GM10266 (cell line): Measurements from ENCODE around the gene ZBTB7C.

Experiments
- DNase-seq: peaks from one replicate; pipeline ENCODE4 v3.0.0; 2012; ENCODE audit errors: extremely low spot score
- TF ChIP-seq, protein P1 (sequence below): IDR thresholded peaks from 2 replicates; pipeline ENCODE4 v1.5.1; 2012; ENCODE audit warnings: mild to moderate bottlenecking, low read depth; ENCODE audit not compliant: control insufficient read depth, insufficient read depth; ENCODE audit errors: missing control alignments

Gene ZBTB7C

GRCh38 chr18:48074929-48075706 lies 334.1 kb downstream of the ZBTB7C start:
- TF ChIP-seq, protein P1, sequence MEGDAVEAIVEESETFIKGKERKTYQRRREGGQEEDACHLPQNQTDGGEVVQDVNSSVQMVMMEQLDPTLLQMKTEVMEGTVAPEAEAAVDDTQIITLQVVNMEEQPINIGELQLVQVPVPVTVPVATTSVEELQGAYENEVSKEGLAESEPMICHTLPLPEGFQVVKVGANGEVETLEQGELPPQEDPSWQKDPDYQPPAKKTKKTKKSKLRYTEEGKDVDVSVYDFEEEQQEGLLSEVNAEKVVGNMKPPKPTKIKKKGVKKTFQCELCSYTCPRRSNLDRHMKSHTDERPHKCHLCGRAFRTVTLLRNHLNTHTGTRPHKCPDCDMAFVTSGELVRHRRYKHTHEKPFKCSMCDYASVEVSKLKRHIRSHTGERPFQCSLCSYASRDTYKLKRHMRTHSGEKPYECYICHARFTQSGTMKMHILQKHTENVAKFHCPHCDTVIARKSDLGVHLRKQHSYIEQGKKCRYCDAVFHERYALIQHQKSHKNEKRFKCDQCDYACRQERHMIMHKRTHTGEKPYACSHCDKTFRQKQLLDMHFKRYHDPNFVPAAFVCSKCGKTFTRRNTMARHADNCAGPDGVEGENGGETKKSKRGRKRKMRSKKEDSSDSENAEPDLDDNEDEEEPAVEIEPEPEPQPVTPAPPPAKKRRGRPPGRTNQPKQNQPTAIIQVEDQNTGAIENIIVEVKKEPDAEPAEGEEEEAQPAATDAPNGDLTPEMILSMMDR: no peak

DNA sequence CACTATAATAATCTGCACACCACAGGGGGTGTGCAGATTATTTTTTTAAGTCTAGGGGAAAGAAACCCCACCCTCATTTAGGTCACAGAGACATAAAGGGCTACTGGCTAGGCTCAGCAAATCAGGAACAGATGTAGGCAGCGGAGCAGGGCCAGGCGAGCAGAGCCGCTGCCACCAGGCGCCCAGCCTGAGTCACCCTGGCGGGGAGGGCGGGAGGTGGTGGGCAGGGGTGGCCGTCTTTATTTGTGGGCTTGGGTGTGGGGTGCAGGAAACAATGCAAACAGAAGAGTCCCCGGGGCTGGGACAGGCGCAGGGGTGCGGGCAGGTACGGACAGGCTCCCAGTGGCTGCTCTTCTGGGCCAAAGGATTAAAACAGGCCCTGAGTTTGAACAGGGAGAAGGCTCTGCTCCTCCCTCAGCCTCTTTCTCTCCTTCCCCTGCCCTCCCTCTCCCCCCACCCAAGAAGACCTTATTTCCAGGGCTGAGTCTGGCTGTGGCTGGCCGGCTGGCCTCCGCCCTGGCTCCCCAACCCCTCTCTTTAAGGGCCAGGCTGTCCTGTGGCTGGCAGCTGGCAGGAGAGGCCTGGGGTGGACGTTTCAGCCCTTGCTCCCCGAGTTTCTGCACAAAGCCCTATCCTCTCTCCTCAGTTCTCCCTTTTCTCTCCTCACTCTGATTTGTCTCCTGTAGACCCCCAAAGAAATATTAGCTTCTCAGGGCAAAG lies 335.8 kb downstream of the ZBTB7C start:
- TF ChIP-seq, protein P1: no peak
- DNase-seq: no peak

More at GRCh38 chr18:48074929-48075706, 334.1 kb downstream of the ZBTB7C start:
- DNase-seq: no peak

DNA sequence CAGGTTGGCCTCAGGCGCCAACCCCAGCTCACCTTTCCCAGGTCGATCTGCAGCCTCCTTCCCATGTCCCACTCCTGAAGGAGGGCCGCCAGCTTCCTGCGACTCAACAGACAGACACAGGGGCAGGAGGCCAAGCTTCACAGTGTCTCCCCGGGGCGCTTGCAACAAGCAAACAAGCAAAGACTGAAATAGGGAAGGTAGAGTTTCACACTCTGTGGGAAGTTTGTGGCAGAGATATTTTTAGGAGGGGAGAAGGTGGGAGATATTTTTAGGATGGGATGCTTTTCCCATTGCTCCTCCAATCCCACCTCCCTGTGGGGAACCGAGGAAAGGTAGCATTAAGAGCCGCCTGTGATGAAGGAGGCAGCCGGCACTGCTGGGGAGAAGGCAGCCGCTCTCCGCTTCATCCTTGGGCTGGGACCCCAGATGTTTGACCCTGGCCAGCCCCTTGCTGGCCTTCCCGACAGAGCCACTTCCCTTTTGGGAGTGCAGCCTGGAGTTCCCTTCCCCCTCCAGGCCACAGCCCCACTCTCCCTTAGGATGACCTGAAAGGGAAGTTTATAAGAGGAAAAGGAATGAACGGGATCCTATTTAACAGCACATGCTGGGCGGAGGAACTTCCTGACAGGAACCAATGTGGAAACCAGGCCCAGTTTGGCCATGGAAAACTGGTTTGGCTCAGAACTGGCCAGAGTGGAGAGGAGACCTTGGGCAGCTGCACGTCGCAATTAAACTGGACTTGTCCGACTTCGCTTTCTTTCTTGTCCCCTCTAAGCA lies 336.6 kb downstream of the ZBTB7C start:
- TF ChIP-seq, protein P1: no peak
- no peak for DNase-seq

DNA sequence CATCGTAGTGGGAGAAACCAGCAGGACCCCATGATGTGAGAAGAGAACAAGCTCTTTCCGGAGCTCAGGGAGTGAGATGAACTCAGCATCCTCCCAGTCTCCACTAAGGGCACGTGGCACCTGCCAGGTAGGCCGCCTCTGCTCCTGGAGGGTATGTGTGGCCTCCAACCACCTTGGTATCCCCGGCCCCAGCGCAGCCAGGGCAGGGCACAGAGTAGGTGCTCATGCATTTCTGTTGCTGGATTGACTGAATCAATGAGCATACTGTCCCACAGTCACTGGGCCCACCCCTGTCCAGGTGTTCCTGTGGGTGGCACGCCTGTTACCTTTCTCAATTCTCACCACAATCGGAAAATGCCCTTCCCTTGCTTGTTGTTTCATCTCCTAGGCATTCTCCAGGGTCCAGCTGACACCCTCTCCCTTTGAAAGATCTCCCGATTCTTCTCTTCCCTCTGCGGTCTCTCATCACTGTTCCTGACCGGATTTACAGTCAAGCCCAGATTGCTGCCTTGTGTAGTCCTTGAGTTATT lies 340.2 kb downstream of the ZBTB7C start:
- DNase-seq: no peak
- TF ChIP-seq, protein P1: no peak

GRCh38 chr18:48066225-48066652 lies 342.9 kb downstream of the ZBTB7C start:
- TF ChIP-seq, protein P1: no peak
- no peak for DNase-seq

DNA sequence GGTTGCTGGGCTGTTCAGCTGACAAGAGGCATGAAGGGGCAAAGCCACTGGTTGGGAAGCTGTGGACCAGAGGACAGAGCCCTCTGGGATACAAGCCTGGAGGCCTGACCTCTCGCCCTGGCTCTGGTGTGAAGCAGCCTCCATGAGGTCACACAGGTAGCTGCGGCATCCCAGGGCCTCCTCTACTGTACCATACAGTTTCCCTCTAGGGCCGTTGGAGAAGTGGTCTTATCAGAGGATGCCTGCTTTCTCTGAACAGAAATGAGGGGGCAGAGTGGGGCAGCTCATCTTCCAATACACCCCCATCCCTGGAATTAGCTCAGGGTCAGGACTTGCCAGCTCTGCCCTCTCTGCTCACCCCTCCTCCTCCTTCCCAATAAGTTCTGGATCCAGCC lies 343.6 kb downstream of the ZBTB7C start:
- no peak for DNase-seq
- TF ChIP-seq, protein P1: no peak
